Peyer's patch (tissue), 4 donors: ENCODE data around the gene RASGRF2. TPM values are rescaled to one million over a fixed set of nuclear protein-coding genes. Genes with fewer than 3 reads are reported as not detected.

Experiments
- DNase-seq, 3 donors: peaks; one replicate each; pipeline ENCODE4 v3.0.0-alpha.2; 2017 to 2019
- H3K27ac ChIP-seq, 4 donors: fragments of 200-600 bp; sonication (generic); one replicate each; pipeline ENCODE4 v1.5.1; 2016 to 2019
- H3K27me3 ChIP-seq, 2 donors: fragments of 200-600 bp; sonication (generic); one replicate each; pipeline ENCODE4 v1.5.1; 2019
- H3K36me3 ChIP-seq, 3 donors: fragments of 200-600 bp; sonication (generic); one replicate each; pipeline ENCODE4 v1.5.1; 2016 to 2019
- H3K4me1 ChIP-seq, 4 donors: fragments of 200-600 bp; sonication (generic); one replicate each; pipeline ENCODE4 v1.5.1; 2016 to 2019
- H3K4me3 ChIP-seq, 4 donors: fragments of 200-600 bp; sonication (generic); 1 replicate in 3 of 4; 2 replicates in 1 of 4; pipeline ENCODE4 v1.5.1; 2016 to 2019; ENCODE audit warnings: mild to moderate bottlenecking in 1 of 4
- H3K9me3 ChIP-seq, 4 donors: fragments of 200-600 bp; sonication (generic); one replicate each; pipeline ENCODE4 v1.5.1; 2016 to 2019; ENCODE audit warnings: mild to moderate bottlenecking in 1 of 4
- POLR2A ChIP-seq, 2 donors: fragments of 450-650 bp; IDR thresholded peaks; one replicate each; pipeline ENCODE4 v1.5.1; 2017; ENCODE audit warnings: antibody characterized with exemption in 2 of 2, mild to moderate bottlenecking in 2 of 2, moderate library complexity in 2 of 2
- total RNA-seq, 4 donors: library from RNA; depleted of rRNA; stranded (reverse); fragments of >200 nt; gene quantifications; one replicate each; pipeline ENCODE4 v1.1.0, GENCODE V29; 2016
- TF ChIP-seq, protein P1 (sequence below), 6 experiments: fragments of 450-650 bp in 4 of 6; fragments of 200-600 bp in 2 of 6; sonication (generic) in 1 of 6; IDR thresholded peaks; one replicate each; pipeline ENCODE4 v1.5.1; 2017 to 2019; ENCODE audit warnings: antibody characterized with exemption in 6 of 6, mild to moderate bottlenecking in 3 of 6, moderate library complexity in 1 of 6

The RASGRF2 gene, protein sequence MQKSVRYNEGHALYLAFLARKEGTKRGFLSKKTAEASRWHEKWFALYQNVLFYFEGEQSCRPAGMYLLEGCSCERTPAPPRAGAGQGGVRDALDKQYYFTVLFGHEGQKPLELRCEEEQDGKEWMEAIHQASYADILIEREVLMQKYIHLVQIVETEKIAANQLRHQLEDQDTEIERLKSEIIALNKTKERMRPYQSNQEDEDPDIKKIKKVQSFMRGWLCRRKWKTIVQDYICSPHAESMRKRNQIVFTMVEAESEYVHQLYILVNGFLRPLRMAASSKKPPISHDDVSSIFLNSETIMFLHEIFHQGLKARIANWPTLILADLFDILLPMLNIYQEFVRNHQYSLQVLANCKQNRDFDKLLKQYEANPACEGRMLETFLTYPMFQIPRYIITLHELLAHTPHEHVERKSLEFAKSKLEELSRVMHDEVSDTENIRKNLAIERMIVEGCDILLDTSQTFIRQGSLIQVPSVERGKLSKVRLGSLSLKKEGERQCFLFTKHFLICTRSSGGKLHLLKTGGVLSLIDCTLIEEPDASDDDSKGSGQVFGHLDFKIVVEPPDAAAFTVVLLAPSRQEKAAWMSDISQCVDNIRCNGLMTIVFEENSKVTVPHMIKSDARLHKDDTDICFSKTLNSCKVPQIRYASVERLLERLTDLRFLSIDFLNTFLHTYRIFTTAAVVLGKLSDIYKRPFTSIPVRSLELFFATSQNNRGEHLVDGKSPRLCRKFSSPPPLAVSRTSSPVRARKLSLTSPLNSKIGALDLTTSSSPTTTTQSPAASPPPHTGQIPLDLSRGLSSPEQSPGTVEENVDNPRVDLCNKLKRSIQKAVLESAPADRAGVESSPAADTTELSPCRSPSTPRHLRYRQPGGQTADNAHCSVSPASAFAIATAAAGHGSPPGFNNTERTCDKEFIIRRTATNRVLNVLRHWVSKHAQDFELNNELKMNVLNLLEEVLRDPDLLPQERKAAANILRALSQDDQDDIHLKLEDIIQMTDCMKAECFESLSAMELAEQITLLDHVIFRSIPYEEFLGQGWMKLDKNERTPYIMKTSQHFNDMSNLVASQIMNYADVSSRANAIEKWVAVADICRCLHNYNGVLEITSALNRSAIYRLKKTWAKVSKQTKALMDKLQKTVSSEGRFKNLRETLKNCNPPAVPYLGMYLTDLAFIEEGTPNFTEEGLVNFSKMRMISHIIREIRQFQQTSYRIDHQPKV (N-terminal part only)
- total RNA-seq = 10 to 100 TPM in 2 of 4 donors, 1 to 10 TPM in 2; 6.0 to 17.3 (median 8.7) TPM

DNA sequence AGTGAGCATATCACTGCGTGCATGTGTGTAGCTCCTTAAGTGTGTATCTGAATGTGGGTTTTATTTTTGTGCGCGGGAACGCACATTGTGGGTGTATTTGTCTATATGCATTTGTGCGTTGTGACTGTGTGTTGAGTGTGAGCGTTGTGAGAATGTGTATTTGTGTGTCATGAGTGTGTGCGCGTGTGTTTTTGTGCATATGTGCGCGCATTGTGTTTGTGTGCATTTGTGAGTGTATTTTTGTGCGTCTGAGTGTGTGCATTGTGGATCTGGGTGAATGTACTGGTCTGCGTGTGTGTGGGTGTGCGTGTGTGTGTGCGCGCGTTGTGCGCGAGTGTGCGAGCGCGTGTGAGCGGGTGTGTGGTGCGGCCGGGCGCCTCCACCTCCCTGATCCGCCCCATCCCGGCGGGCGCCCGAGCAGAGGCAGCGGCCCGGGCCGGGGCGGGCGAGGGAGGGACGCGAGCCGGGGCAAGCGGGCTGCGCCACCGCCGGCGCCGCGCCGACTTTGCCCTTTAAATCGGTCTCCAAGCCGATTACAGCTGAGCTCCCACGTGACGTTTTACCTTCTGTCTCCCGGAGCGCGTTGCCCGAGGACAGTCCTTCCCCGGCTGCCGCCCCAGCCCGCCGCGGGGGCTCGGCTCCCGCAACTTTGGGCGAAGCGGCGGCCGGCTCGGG is at the start of gene RASGRF2:
TSS of gene RASGRF2 (plus strand) at position 596 of the 675 bp plus-strand sequence. CDS start 376 bp downstream, outside the sequence.
- no peaks in the 10 kb centered on the region for H3K9me3 ChIP-seq
- peaks cover 0 to 8% (median 3%) of the 10 kb centered on the region in 4 donors for H3K4me1 ChIP-seq
- peak; percentile 20 to 78 (median 78) for DNase-seq
- TF ChIP-seq POLR2A (IDR thresholded peaks at IDR 0.05) = peak in 1 of 2 donors; percentile 27
- TF ChIP-seq, protein P1, sequence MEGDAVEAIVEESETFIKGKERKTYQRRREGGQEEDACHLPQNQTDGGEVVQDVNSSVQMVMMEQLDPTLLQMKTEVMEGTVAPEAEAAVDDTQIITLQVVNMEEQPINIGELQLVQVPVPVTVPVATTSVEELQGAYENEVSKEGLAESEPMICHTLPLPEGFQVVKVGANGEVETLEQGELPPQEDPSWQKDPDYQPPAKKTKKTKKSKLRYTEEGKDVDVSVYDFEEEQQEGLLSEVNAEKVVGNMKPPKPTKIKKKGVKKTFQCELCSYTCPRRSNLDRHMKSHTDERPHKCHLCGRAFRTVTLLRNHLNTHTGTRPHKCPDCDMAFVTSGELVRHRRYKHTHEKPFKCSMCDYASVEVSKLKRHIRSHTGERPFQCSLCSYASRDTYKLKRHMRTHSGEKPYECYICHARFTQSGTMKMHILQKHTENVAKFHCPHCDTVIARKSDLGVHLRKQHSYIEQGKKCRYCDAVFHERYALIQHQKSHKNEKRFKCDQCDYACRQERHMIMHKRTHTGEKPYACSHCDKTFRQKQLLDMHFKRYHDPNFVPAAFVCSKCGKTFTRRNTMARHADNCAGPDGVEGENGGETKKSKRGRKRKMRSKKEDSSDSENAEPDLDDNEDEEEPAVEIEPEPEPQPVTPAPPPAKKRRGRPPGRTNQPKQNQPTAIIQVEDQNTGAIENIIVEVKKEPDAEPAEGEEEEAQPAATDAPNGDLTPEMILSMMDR (IDR thresholded peaks at IDR 0.05) = no peak
- no peaks in the 10 kb centered on the region for H3K27me3 ChIP-seq
- peak within 1 kb of the TSS; percentile 57 to 77 (median 62) for H3K27ac ChIP-seq
- peak within 1 kb of the TSS; percentile 47 to 70 (median 55) for H3K4me3 ChIP-seq
- H3K36me3 ChIP-seq = no peaks in the 10 kb centered on the region

DNA sequence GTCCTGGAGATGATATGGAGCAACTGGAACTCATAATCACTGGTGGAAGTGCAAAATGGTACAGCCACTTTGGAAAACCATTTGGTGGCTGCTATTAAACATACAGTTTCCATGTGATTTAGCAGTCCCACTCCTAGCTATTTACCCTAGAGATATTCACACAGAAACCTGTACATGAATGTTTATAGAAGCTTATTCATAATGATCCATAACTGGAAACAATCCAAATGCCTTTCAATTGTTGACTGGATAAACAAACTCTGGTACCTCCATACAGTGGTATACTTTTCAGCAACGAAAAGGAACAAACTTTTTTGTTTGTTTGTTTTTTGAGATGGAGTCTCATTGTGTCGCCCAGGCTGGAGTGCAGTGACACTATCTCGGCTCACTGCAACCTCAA is 47.7 kb upstream of the RASGRF2 start:
- no peak for DNase-seq
- Histone ChIP-seq H3K4me3 (no peak overlapping the region), H3K27me3 (no peaks in the 10 kb centered on the region), H3K9me3 (no peaks in the 10 kb centered on the region), H3K36me3 (no peaks in the 10 kb centered on the region), H3K4me1 (no peaks in the 10 kb centered on the region), H3K27ac (no peak overlapping the region)
- TF ChIP-seq, protein P1 (IDR thresholded peaks at IDR 0.05) = no peak
- TF ChIP-seq POLR2A (IDR thresholded peaks at IDR 0.05) = no peak

DNA sequence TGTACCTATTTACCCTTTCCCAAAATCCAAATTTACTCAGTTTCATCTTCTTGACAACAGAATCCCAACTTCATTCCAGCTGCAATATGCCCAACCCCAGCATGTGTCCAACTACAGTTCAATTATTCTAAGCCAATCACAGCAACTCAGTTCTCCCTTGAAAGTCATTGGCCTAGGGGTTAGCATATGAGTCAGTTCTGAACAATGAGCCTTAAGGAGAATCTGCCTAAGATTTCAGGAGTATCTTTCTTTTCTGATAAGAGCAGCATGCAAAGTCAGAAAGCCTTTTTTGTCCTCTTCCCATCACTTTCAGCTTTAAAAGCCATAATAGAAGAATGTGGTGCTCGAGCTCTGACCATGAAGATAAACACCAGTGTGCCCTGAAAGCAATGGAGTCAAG is 44.4 kb upstream of the RASGRF2 start:
- Histone ChIP-seq H3K4me3 (no peak overlapping the region), H3K36me3 (no peaks in the 10 kb centered on the region), H3K27ac (no peak overlapping the region), H3K27me3 (no peaks in the 10 kb centered on the region), H3K9me3 (no peaks in the 10 kb centered on the region), H3K4me1 (no peaks in the 10 kb centered on the region)
- no peak for TF ChIP-seq POLR2A (IDR thresholded peaks at IDR 0.05)
- TF ChIP-seq, protein P1 (IDR thresholded peaks at IDR 0.05) = no peak
- no peak for DNase-seq

DNA sequence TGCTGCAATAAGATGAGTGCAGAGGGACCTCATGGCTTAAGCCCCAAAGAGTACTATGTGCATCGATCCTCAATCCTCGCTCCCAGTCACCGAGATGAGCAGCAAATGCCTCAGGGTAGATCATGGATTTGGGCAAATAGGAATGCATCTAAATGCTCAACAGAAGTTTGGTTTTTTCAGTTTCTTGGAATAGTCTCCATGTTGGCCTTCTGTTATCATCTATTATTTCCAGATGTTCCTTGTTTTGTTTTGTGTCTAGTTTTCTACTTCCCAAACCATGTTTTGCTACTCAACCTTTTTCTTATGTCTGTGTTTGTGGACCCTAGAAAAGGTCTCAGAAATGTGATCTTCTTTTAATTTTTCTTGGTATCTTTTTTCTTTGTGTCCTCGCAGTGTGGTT is 43.5 kb upstream of the RASGRF2 start:
- DNase-seq = no peak
- H3K36me3 ChIP-seq = no peaks in the 10 kb centered on the region
- TF ChIP-seq, protein P1 (IDR thresholded peaks at IDR 0.05) = no peak
- no peak for TF ChIP-seq POLR2A (IDR thresholded peaks at IDR 0.05)
- no peak overlapping the region for H3K27ac ChIP-seq
- no peaks in the 10 kb centered on the region for H3K4me1 ChIP-seq
- H3K9me3 ChIP-seq = no peaks in the 10 kb centered on the region
- no peaks in the 10 kb centered on the region for H3K27me3 ChIP-seq
- H3K4me3 ChIP-seq = no peak overlapping the region

DNA sequence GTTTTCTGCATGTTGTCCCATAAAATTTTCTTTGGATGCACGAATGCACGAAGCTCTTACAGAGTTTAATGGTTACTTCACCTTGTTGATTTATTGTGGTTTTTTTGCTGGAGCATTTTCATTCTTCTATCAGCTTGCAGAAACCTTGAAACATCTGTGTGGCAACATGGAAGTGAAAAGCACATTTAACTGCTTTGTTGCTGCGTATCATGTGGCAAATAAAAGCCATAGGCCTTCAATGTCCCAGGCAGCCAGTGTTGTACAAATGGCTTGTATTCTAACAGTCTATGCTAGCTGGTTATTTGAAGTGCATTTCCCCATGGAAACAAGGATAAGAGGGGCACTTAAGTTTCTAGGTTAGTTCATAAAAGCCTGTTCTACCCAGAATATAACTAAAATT is 42.5 kb upstream of the RASGRF2 start:
- Histone ChIP-seq H3K27ac (no peak overlapping the region), H3K27me3 (no peaks in the 10 kb centered on the region), H3K4me3 (no peak overlapping the region), H3K9me3 (no peaks in the 10 kb centered on the region), H3K4me1 (no peaks in the 10 kb centered on the region), H3K36me3 (no peaks in the 10 kb centered on the region)
- no peak for DNase-seq
- no peak for TF ChIP-seq POLR2A (IDR thresholded peaks at IDR 0.05)
- TF ChIP-seq, protein P1 (IDR thresholded peaks at IDR 0.05) = no peak
